Chondrocyte (in vitro differentiated cells): Measurements from ENCODE around the gene ACER3. TPM values are rescaled to one million over a fixed set of nuclear protein-coding genes. Genes with fewer than 3 reads are reported as not detected.
"Not testable (repeated sequence)": the region's sequence is repeated elsewhere in the genome, so short reads cannot be mapped to it uniquely, and the experiment has no call there.

Experiments
- DNase-seq: peaks from one replicate; pipeline ENCODE4 v3.0.0; 2021; ENCODE audit warnings: mixed read lengths, low spot score
- H3K27ac Mint-ChIP-seq: one replicate; pipeline ENCODE4 v1.8.0; 2021; ENCODE audit warnings: mild to moderate bottlenecking, moderate library complexity, mixed read lengths; ENCODE audit not compliant: unreplicated experiment
- H3K27me3 Mint-ChIP-seq: 2 replicates; pipeline ENCODE4 v1.8.0; 2021; ENCODE audit warnings: low read depth, mixed read lengths
- H3K36me3 Mint-ChIP-seq: 2 replicates; pipeline ENCODE4 v1.8.0; 2021; ENCODE audit warnings: low read depth, mixed read lengths
- H3K4me1 Mint-ChIP-seq: 2 replicates; pipeline ENCODE4 v1.8.0; 2021; ENCODE audit warnings: low read depth, mild to moderate bottlenecking, mixed read lengths
- H3K4me3 Mint-ChIP-seq: one replicate; pipeline ENCODE4 v1.8.0; 2021; ENCODE audit warnings: mild to moderate bottlenecking, moderate library complexity, mixed read lengths; ENCODE audit not compliant: unreplicated experiment
- H3K9me3 Mint-ChIP-seq: 2 replicates; pipeline ENCODE4 v1.8.0; 2021; ENCODE audit warnings: low read depth, mixed read lengths
- total RNA-seq: library from RNA; stranded (reverse); gene quantifications from 3 replicates; pipeline ENCODE4 v1.2.1, GENCODE V29; 2021
- TF ChIP-seq, protein P1 (sequence below): fragments of 200-600 bp; sonication (generic); IDR thresholded peaks from 2 replicates; pipeline ENCODE4 v1.5.0; 2021; ENCODE audit warnings: antibody characterized with exemption, mild to moderate bottlenecking, moderate library complexity

The ACER3 gene
- total RNA-seq, 1 donor from 2014 or later, result 17.9 TPM

DNA sequence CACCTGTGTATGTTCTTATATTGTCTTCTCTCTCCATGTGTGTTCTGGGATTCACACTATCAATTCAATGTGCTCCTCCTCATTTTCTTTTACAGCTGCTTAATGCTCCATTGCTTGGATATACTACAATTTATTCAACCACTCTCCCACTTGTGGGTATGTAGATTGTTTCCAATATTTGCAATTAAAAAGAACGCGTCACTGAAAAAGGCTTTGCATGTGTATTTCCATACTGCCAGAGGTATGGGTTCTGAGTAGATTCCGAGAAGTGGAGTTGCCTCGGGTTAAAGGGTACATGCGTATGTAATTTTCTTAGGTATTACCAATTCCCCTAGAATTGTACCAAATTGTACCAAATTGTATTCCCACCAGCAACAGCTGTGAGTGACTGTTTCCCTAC is 199.1 kb downstream of the ACER3 start:
- H3K4me3 Mint-ChIP-seq, result no peak overlapping the region
- TF ChIP-seq, protein P1, sequence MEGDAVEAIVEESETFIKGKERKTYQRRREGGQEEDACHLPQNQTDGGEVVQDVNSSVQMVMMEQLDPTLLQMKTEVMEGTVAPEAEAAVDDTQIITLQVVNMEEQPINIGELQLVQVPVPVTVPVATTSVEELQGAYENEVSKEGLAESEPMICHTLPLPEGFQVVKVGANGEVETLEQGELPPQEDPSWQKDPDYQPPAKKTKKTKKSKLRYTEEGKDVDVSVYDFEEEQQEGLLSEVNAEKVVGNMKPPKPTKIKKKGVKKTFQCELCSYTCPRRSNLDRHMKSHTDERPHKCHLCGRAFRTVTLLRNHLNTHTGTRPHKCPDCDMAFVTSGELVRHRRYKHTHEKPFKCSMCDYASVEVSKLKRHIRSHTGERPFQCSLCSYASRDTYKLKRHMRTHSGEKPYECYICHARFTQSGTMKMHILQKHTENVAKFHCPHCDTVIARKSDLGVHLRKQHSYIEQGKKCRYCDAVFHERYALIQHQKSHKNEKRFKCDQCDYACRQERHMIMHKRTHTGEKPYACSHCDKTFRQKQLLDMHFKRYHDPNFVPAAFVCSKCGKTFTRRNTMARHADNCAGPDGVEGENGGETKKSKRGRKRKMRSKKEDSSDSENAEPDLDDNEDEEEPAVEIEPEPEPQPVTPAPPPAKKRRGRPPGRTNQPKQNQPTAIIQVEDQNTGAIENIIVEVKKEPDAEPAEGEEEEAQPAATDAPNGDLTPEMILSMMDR, result no peak
- H3K27me3 Mint-ChIP-seq, result peaks cover 2% of the 10 kb centered on the region
- H3K9me3 Mint-ChIP-seq, result peaks cover 5% of the 10 kb centered on the region
- no peak for DNase-seq
- peaks cover 2% of the 10 kb centered on the region for H3K36me3 Mint-ChIP-seq
- no peak overlapping the region for H3K27ac Mint-ChIP-seq
- H3K4me1 Mint-ChIP-seq, result no peaks in the 10 kb centered on the region

DNA sequence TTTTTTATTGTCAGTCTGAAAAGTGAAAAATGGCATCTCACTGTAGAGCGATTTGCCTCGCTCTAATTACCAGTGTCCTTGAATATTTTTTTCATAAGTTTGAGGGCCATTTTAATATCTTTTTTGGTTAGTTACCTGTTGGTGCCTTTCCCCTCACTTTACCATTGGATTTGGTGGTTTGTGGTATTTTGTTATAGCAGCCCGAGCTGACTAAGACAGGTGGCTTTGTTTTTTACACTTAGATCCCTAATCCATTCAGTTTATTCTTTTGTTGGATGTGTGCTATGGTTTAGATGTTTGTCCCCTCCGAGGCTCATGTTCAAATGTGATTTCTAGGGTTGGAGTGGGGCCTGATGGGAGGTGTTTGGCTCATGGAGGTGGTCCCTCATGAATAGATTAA is 199.5 kb downstream of the ACER3 start:
- Mint-ChIP-seq H3K9me3 (peaks cover 5% of the 10 kb centered on the region), H3K4me1 (no peaks in the 10 kb centered on the region), H3K4me3 (no peak overlapping the region), H3K36me3 (peaks cover 2% of the 10 kb centered on the region), H3K27me3 (peaks cover 2% of the 10 kb centered on the region), H3K27ac (no peak overlapping the region)
- no peak for DNase-seq
- TF ChIP-seq, protein P1, result no peak

- not testable (repeated sequence) for H3K9me3 Mint-ChIP-seq, H3K27ac Mint-ChIP-seq, H3K4me1 Mint-ChIP-seq, H3K36me3 Mint-ChIP-seq, H3K27me3 Mint-ChIP-seq, H3K4me3 Mint-ChIP-seq, DNase-seq
Observed at GRCh38 chr11:77061258-77061657, 200.5 kb downstream of the ACER3 start.

- DNase-seq, result no peak
- TF ChIP-seq, protein P1, result no peak
- no peaks in the 10 kb centered on the region for H3K36me3 Mint-ChIP-seq
- H3K27ac Mint-ChIP-seq, result no peak overlapping the region
- peaks cover 2% of the 10 kb centered on the region for H3K27me3 Mint-ChIP-seq
- H3K4me3 Mint-ChIP-seq, result no peak overlapping the region
- peaks cover 9% of the 10 kb centered on the region for H3K4me1 Mint-ChIP-seq
- H3K9me3 Mint-ChIP-seq, result no peaks in the 10 kb centered on the region
Observed at GRCh38 chr11:77062924-77063323, 202.2 kb downstream of the ACER3 start.

DNA sequence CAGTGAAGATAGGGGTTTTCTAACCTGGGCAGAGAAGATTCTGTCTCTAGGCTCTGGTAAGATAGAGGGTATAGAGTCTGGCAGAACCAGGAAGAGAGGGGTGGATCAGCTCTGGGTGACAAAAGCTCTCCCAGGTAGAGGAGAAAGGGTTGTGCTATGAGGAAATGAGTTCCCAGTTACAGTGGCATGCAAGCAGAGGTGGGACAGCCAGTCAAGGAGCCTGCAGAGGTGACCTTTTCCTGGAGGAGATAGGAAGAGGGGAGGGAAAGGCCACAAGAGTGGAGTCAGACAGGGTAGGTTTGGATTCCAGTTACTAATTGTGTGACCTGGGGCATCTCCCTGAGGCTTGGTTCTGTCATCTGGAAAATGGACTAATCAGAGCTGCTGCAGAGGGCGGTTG is 202.7 kb downstream of the ACER3 start:
- H3K4me3 Mint-ChIP-seq, result no peak overlapping the region
- peaks cover 2% of the 10 kb centered on the region for H3K27me3 Mint-ChIP-seq
- TF ChIP-seq, protein P1, result no peak
- DNase-seq, result no peak
- H3K27ac Mint-ChIP-seq, result no peak overlapping the region
- no peaks in the 10 kb centered on the region for H3K9me3 Mint-ChIP-seq
- peaks cover 9% of the 10 kb centered on the region for H3K4me1 Mint-ChIP-seq
- H3K36me3 Mint-ChIP-seq, result no peaks in the 10 kb centered on the region

- Mint-ChIP-seq H3K4me3 (no peak overlapping the region), H3K27ac (no peak overlapping the region), H3K27me3 (peaks cover 2% of the 10 kb centered on the region), H3K4me1 (peaks cover 9% of the 10 kb centered on the region), H3K36me3 (no peaks in the 10 kb centered on the region), H3K9me3 (no peaks in the 10 kb centered on the region)
- TF ChIP-seq, protein P1, result no peak
- no peak for DNase-seq
Observed at GRCh38 chr11:77063861-77064260, 203.1 kb downstream of the ACER3 start.
